HFF-Myc (cell line): ENCODE measurements around the gene NDUFAB1.
"Not testable (repeated sequence)": the region's sequence is repeated elsewhere in the genome, so short reads cannot be mapped to it uniquely, and the experiment has no call there.

ENCODE experiments used
- DNase-seq: peaks from one replicate; pipeline ENCODE4 v3.0.0-alpha.2; 2011; ENCODE audit warnings: low read depth; ENCODE audit errors: extremely low read depth
- H3K4me3 ChIP-seq: replicated peaks from 2 replicates; pipeline ENCODE4 v1.5.1; 2011; ENCODE audit warnings: low read depth, mild to moderate bottlenecking, control low read depth, low read length
- TF ChIP-seq, protein P1 (sequence below): IDR thresholded peaks from 2 replicates; pipeline ENCODE4 v1.5.1; 2012; ENCODE audit warnings: mild to moderate bottlenecking, low read depth, low read length, control low read depth; ENCODE audit errors: missing control alignments

NDUFAB1 gene

DNA sequence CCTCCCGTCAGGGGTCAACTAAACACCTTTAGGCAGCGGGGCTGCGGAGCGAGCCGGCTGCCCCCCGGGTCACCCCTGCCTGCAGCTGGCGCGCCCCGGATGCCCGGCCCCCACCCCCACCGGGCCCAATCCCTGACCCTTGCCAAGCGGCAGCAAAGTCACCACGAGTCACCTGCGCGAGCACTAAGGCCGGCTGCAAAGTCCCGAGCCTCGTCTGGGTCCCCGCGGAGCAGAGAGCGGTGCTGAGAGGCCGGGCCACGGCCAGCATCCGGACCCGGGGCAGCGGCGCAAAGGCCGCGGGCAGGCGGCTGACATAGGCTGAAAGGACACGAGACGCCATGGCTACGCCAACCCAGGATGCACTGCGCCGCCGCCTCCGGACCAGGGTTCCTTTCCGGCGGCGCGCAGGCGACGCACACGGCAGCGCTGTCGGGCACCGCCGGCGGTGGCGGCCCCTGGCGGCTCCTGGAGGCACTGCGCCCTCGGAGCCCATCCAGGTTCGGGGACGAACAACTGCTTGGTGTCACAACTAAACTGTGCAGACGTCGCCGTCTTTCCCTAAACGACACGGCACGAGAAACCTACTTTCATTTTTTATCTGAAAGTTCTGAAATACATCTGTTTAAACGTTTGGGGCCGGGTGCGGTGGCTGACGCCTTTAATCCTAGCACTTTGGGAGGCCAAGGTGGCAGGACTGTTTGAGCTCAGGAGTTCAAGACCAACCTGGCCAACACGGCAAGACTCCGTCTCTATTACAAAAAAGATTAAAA is at the start of gene NDUFAB1:
NDUFAB1 (minus strand) TSS at position 366 of the 770 bp plus-strand sequence; CDS start at position 340, 26 bp downstream.
- peak within 1 kb of the TSS; percentile 92 for H3K4me3 ChIP-seq
- peak; percentile 30 for DNase-seq
- TF ChIP-seq, protein P1, sequence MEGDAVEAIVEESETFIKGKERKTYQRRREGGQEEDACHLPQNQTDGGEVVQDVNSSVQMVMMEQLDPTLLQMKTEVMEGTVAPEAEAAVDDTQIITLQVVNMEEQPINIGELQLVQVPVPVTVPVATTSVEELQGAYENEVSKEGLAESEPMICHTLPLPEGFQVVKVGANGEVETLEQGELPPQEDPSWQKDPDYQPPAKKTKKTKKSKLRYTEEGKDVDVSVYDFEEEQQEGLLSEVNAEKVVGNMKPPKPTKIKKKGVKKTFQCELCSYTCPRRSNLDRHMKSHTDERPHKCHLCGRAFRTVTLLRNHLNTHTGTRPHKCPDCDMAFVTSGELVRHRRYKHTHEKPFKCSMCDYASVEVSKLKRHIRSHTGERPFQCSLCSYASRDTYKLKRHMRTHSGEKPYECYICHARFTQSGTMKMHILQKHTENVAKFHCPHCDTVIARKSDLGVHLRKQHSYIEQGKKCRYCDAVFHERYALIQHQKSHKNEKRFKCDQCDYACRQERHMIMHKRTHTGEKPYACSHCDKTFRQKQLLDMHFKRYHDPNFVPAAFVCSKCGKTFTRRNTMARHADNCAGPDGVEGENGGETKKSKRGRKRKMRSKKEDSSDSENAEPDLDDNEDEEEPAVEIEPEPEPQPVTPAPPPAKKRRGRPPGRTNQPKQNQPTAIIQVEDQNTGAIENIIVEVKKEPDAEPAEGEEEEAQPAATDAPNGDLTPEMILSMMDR, result peak; percentile 99

DNA sequence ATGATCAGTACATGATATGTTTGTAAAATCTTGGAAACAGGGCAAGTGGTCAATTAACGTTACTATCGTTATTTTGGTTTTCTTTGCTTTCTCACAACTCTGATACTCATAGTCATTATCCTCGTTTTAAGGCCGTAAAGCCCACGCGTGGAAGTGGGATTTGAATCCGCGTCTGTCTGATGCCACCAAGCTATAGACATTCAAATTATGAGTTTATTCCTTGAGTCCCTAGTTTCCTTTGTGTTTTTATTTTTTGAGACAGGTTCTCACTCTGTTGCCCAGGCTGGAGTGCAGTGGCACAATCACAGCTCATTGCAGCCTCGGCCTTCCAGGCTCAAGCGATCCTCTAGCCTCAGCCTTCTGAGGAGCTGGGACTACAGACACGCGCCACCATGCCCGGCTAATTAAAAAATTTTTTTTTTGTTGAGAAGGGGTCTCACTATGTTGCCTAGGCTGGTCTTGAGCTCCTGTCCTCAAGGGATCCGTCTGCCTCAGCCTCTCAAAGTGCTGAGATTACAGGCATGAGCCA is 46.2 kb upstream of the NDUFAB1 start:
- no peak for DNase-seq
- TF ChIP-seq, protein P1, result no peak
- H3K4me3 ChIP-seq, result peak overlapping the region; percentile 94

- TF ChIP-seq, protein P1, result no peak
- peak within 1 kb of the TSS; percentile 94 for H3K4me3 ChIP-seq
- peak; percentile 70 for DNase-seq
Measured at GRCh38 chr16:23640931-23641765, 45.0 kb upstream of the NDUFAB1 start, which contains the start of the genes DCTN5 and PALB2. TSS of gene DCTN5 (plus strand) at chr16:23641466. CDS start at chr16:23641543, 77 bp downstream. TSS of gene PALB2 (minus strand) at chr16:23641310. CDS start at chr16:23641157, 153 bp downstream.

DNA sequence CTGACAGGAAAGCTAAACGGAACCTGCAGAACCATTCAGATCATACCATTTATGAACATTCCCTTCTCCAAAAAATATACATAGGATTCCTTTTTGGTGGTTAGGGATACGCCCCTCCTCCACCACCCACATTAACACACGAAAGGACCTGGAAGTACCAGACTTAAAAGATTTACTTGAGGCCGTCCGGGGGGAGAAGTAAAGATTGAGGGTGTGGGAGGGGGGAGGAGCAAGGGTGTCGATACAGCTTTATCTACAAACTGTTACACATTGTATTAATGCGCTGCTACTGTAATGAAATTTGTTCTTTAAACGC is 44.5 kb upstream of the NDUFAB1 start:
- TF ChIP-seq, protein P1, result no peak
- DNase-seq, result no peak
- peak overlapping the region; percentile 94 for H3K4me3 ChIP-seq

DNA sequence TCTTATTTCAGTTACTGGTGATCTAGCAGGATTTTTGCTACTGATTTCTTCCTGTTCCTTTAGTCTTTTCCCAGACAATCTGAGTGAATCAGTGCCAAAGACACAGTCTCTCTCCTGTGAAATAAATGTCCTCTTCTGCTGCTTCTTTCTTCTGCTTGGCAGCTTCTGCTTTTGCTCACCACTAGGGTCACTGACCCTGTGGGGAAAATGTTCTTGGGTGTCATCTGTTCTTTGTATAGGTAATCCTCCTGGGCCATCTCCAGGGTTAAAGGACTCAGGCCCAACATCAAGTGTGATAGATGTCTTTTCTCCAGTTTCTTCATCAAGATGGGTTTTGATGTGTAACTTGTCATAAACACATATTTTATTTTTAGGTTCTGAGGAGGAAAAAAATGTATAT is 39.8 kb upstream of the NDUFAB1 start:
- H3K4me3 ChIP-seq, result no peak overlapping the region
- TF ChIP-seq, protein P1, result no peak
- no peak for DNase-seq

GRCh38 chr16:23634461-23635036 is 38.4 kb upstream of the NDUFAB1 start:
- no peak overlapping the region for H3K4me3 ChIP-seq
- TF ChIP-seq, protein P1, result no peak
- no peak for DNase-seq

- H3K4me3 ChIP-seq, DNase-seq: not testable (repeated sequence)
Measured at GRCh38 chr16:23631874-23632273, 35.8 kb upstream of the NDUFAB1 start.
